HepG2 (cell line): ENCODE measurements around the gene PMM2. TPM values are rescaled to one million over a fixed set of nuclear protein-coding genes. Genes with fewer than 3 reads are reported as not detected.

Experiments used
- ATF7-NPFF ChIP-seq: sonication (generic); formaldehyde crosslinking; IDR thresholded peaks from 2 replicates; pipeline ENCODE4 v1.8.1; 2023; ENCODE audit warnings: mild to moderate bottlenecking, low read depth, missing genetic modification reagents, moderate library complexity
- CREM ChIP-seq, 2 experiments: sonication (generic) in 1 of 2; formaldehyde crosslinking in 1 of 2; IDR thresholded peaks; 2 replicates each; pipeline versions ENCODE4 v1.4.0 to v1.6.1; 2016 to 2020; ENCODE audit warnings: antibody characterized with exemption in 1 of 2, mild to moderate bottlenecking in 1 of 2, missing genetic modification reagents in 1 of 2
- ISL2 ChIP-seq: sonication (generic); formaldehyde crosslinking; IDR thresholded peaks from 2 replicates; pipeline ENCODE4 v1.5.0; 2020; ENCODE audit warnings: missing genetic modification reagents
- KDM5A ChIP-seq: fragments of 200-600 bp; sonication (generic); IDR thresholded peaks from 2 replicates; pipeline ENCODE4 v1.7.0; 2018; ENCODE audit warnings: antibody characterized with exemption, mild to moderate bottlenecking, low read length, borderline replicate concordance
- KLF6 ChIP-seq: IDR thresholded peaks from 2 replicates; pipeline ENCODE4 v1.8.0; 2016; ENCODE audit warnings: missing biosample characterization, missing genetic modification reagents
- MYC ChIP-seq: sonication (generic); formaldehyde crosslinking; IDR thresholded peaks from 2 replicates; pipeline ENCODE4 v1.9.0; 2021; ENCODE audit warnings: missing genetic modification reagents, borderline replicate concordance
- NR1H2 ChIP-seq: sonication (generic); formaldehyde crosslinking; IDR thresholded peaks from 2 replicates; pipeline ENCODE4 v1.8.1; 2022; ENCODE audit warnings: low read depth, missing genetic modification reagents, borderline replicate concordance
- NRL ChIP-seq: sonication (generic); formaldehyde crosslinking; IDR thresholded peaks from 2 replicates; pipeline ENCODE4 v1.5.0; 2020; ENCODE audit warnings: missing genetic modification reagents, mild to moderate bottlenecking, moderate library complexity, borderline replicate concordance
- PRMT3 ChIP-seq: sonication (generic); formaldehyde crosslinking; IDR thresholded peaks from 2 replicates; pipeline ENCODE4 v1.8.1; 2022; ENCODE audit warnings: low read depth, mild to moderate bottlenecking, moderate library complexity, missing genetic modification reagents, borderline replicate concordance
- SMAD9 ChIP-seq: sonication (generic); formaldehyde crosslinking; IDR thresholded peaks from 2 replicates; pipeline ENCODE4 v1.5.1; 2020; ENCODE audit warnings: mild to moderate bottlenecking, missing genetic modification reagents
- TCF7 ChIP-seq: sonication (generic); IDR thresholded peaks from 2 replicates; pipeline ENCODE4 v1.6.1; 2016; ENCODE audit warnings: antibody characterized with exemption, low read depth
- TFE3 ChIP-seq: IDR thresholded peaks from 2 replicates; pipeline ENCODE4 v1.6.1; 2016
- TOPORS ChIP-seq: sonication (generic); formaldehyde crosslinking; IDR thresholded peaks from 2 replicates; pipeline ENCODE4 v1.8.0; 2023; ENCODE audit warnings: mild to moderate bottlenecking, missing genetic modification reagents
- ZKSCAN1 ChIP-seq: fragments of 150-350 bp; IDR thresholded peaks from 2 replicates; pipeline ENCODE4 v1.6.1; 2014; ENCODE audit warnings: low read length
- ZNF10 ChIP-seq: sonication (generic); formaldehyde crosslinking; IDR thresholded peaks from 2 replicates; pipeline ENCODE4 v1.4.0; 2020; ENCODE audit warnings: mild to moderate bottlenecking, low read depth, missing genetic modification reagents, borderline replicate concordance
- ZNF101 ChIP-seq: sonication (generic); formaldehyde crosslinking; IDR thresholded peaks from 2 replicates; pipeline ENCODE4 v1.4.0; 2020; ENCODE audit warnings: mild to moderate bottlenecking, low read depth, missing genetic modification reagents, borderline replicate concordance
- ZNF160 ChIP-seq: sonication (generic); formaldehyde crosslinking; IDR thresholded peaks from 2 replicates; pipeline ENCODE4 v1.8.0; 2022; ENCODE audit warnings: mild to moderate bottlenecking, inconsistent platforms, missing genetic modification reagents
- ZNF484 ChIP-seq: sonication (generic); formaldehyde crosslinking; IDR thresholded peaks from 2 replicates; pipeline ENCODE4 v1.5.1; 2020; ENCODE audit warnings: mild to moderate bottlenecking, low read depth, missing genetic modification reagents, borderline replicate concordance
- ZNF720 ChIP-seq: sonication (generic); formaldehyde crosslinking; IDR thresholded peaks from 2 replicates; pipeline ENCODE4 v1.4.0; 2020; ENCODE audit warnings: missing genetic modification reagents
- polyA plus RNA-seq, 8 experiments: library from polyadenylated mRNA; depleted of rRNA in 3 of 8; stranded (reverse) in 7 of 8; unstranded in 1 of 8; fragments of >200 nt; fragmentation: Illumina TruSeq in 4 of 8; extraction: Trizol in 4 of 8; gene quantifications; 2 replicates each; pipeline versions ENCODE4 v1.2.1 to v1.2.3, GENCODE V29; 2011 to 2016; ENCODE audit warnings: low read depth in 4 of 8, missing spikeins in 1 of 8, mixed read lengths in 1 of 8; ENCODE audit not compliant: insufficient read depth in 1 of 8
- total RNA-seq, 5 experiments: library from RNA; depleted of rRNA; stranded (reverse); fragments of >200 nt; fragmentation: Illumina TruSeq; extraction: Trizol; gene quantifications; 2 replicates each; pipeline ENCODE4 v1.2.3, GENCODE V29; 2016; ENCODE audit warnings: low read depth in 1 of 5
- TF ChIP-seq, protein P1 (sequence below): IDR thresholded peaks from 2 replicates; pipeline ENCODE4 v1.6.1; 2016; ENCODE audit warnings: low read depth, control low read depth
- TF ChIP-seq, protein P2 (sequence below): sonication (generic); formaldehyde crosslinking; IDR thresholded peaks from 2 replicates; pipeline ENCODE4 v1.4.0; 2020; ENCODE audit warnings: missing genetic modification reagents, borderline replicate concordance
- TF ChIP-seq, protein P3 (sequence below): sonication (generic); formaldehyde crosslinking; IDR thresholded peaks from 2 replicates; pipeline ENCODE4 v1.8.1; 2023; ENCODE audit warnings: mild to moderate bottlenecking, missing genetic modification reagents, borderline replicate concordance

PMM2 gene
- total and polyA plus RNA-seq, 2 of the 13 experiments (the other 11 are each of a cell fraction or from before 2014, with no cell fraction given), result 52.2 to 93.7 TPM

DNA sequence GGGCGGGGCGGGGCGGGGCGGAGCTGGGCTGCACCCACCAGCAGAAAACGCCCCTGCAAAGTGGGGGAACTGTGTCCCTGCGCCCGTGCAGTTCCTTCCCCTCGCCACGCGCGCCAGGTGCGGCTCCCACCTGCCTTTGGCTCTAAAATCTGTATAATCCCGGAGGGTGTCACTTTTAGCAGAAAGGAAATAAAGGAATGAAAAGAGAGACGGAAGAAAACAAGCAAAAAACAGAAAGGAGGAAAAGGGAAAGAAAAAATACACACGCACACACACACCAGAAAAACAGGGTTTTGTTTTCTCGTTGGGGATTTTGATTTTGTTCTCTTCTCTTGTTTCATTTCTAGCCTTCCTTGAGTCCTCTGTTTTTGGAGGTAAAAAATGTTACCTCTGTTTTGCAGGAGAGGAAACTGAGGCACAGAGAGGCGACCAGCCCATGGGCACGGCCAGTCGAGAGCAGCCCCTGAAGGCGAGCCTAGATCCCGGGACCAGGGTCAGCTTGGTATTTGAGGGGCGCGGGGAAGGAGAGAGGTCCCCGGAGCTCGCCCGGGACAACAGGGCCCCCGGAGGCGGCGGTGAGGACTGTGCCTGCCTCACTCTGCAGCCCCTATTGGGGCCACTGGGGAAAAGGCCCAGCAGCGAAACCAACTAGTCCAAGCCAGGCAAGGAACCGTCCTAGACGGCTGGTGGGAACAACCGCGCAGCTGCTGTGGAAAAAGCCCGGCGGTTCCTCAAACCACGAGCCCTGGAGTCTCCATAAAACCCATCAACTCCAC, 71.8 kb downstream of the PMM2 start (continued):
- TF ChIP-seq, protein P1, sequence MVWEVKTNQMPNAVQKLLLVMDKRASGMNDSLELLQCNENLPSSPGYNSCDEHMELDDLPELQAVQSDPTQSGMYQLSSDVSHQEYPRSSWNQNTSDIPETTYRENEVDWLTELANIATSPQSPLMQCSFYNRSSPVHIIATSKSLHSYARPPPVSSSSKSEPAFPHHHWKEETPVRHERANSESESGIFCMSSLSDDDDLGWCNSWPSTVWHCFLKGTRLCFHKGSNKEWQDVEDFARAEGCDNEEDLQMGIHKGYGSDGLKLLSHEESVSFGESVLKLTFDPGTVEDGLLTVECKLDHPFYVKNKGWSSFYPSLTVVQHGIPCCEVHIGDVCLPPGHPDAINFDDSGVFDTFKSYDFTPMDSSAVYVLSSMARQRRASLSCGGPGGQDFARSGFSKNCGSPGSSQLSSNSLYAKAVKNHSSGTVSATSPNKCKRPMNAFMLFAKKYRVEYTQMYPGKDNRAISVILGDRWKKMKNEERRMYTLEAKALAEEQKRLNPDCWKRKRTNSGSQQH (CRISPR knock-in tag), result peak; percentile 71
- TF ChIP-seq ISL2 (CRISPR knock-in tag) (no peak), TCF7 (no peak), NRL (CRISPR knock-in tag) (no peak; the same call in 1 of the 2 replicates), CREM (IDR thresholded peaks at IDR 0.05) (no peak), CREM (CRISPR knock-in tag; IDR thresholded peaks at IDR 0.05) (no peak), KDM5A (no peak), KLF6 (CRISPR knock-in tag) (no peak), TFE3 (no peak), ZNF484 (CRISPR knock-in tag) (no peak), PRMT3 (CRISPR knock-in tag) (0 out of 2 replicates have a peak, but pooled peaks have one; percentile 1), TOPORS (no peak), ZKSCAN1 (no peak), SMAD9 (CRISPR knock-in tag) (no peak), ZNF720 (no peak), MYC (CRISPR knock-in tag) (peak; percentile 48; the same call in 1 of the 2 replicates), ZNF10 (CRISPR knock-in tag) (no peak), ZNF101 (CRISPR knock-in tag) (no peak), NR1H2 (no peak; the same call in 1 of the 2 replicates), ATF7-NPFF (CRISPR knock-in tag) (no peak), ZNF160 (CRISPR knock-in tag) (no peak)
- TF ChIP-seq, protein P2, sequence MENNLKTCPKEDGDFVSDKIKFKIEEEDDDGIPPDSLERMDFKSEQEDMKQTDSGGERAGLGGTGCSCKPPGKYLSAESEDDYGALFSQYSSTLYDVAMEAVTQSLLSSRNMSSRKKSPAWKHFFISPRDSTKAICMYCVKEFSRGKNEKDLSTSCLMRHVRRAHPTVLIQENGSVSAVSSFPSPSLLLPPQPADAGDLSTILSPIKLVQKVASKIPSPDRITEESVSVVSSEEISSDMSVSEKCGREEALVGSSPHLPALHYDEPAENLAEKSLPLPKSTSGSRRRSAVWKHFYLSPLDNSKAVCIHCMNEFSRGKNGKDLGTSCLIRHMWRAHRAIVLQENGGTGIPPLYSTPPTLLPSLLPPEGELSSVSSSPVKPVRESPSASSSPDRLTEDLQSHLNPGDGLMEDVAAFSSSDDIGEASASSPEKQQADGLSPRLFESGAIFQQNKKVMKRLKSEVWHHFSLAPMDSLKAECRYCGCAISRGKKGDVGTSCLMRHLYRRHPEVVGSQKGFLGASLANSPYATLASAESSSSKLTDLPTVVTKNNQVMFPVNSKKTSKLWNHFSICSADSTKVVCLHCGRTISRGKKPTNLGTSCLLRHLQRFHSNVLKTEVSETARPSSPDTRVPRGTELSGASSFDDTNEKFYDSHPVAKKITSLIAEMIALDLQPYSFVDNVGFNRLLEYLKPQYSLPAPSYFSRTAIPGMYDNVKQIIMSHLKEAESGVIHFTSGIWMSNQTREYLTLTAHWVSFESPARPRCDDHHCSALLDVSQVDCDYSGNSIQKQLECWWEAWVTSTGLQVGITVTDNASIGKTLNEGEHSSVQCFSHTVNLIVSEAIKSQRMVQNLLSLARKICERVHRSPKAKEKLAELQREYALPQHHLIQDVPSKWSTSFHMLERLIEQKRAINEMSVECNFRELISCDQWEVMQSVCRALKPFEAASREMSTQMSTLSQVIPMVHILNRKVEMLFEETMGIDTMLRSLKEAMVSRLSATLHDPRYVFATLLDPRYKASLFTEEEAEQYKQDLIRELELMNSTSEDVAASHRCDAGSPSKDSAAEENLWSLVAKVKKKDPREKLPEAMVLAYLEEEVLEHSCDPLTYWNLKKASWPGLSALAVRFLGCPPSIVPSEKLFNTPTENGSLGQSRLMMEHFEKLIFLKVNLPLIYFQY, result no peak; the same call in 1 of the 2 replicates
- TF ChIP-seq, protein P3, sequence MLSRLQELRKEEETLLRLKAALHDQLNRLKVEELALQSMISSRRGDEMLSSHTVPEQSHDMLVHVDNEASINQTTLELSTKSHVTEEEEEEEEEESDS (CRISPR knock-in tag), result no peak
